H1 (cell line): Measurements from ENCODE around the gene NNMT. TPM values are rescaled to one million over a fixed set of nuclear protein-coding genes. Genes with fewer than 3 reads are reported as not detected.

Source experiments
- EGR1 ChIP-seq: IDR thresholded peaks from 2 replicates; pipeline ENCODE4 v1.6.1; 2011; ENCODE audit warnings: low read depth, low read length, borderline replicate concordance
- polyA plus RNA-seq, 7 experiments: library from polyadenylated mRNA; depleted of rRNA in 3 of 7; stranded (reverse) in 5 of 7; unstranded in 2 of 7; fragments of >200 nt in 5 of 7; fragments of 200-250 nt in 2 of 7; gene quantifications; 1 replicate in 5 of 7; 2 replicates in 1 of 7; 4 replicates in 1 of 7; pipeline versions ENCODE4 v1.2.1 to v1.2.3, GENCODE V29; 2011 to 2013; ENCODE audit warnings: missing spikeins in 2 of 7, mixed read lengths in 2 of 7
- total RNA-seq: library from RNA; stranded (reverse); fragmentation: NEBNext Ultra II Directional; extraction: Animal tissue kit (Norgen Biotek cat#: 25700); gene quantifications from 2 replicates; pipeline ENCODE4 v1.2.1, GENCODE V29; 2021

The NNMT gene
- total and polyA plus RNA-seq, 2 of the 8 experiments (the other 6 are each of a cell fraction or from before 2014, with no cell fraction given) = not detected

DNA sequence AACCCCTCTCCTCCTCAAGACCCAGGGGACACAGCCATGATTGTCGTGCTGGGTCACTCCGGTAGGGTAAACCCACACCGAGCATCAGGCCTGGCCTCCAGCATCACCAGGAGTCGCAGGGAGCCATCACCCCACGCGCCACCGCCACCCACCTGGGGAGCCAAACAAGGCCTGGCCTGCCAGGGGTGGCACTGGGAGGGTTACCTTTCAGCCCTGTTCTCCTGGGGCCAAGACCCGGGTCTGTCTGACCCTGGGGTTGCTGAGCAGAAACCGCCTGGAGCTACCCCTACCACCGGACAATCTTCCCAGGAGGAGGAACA lies 39.3 kb upstream of the NNMT start (continued):
- no peak for TF ChIP-seq EGR1
